Lower leg skin (tissue), 3 donors: ENCODE results near the gene CD99L2.

Experiments
- CTCF ChIP-seq, 3 donors: fragments of 450-650 bp; IDR thresholded peaks; one replicate each; pipeline ENCODE4 v1.5.1; 2016; ENCODE audit warnings: antibody characterized with exemption in 3 of 3, mild to moderate bottlenecking in 3 of 3, moderate library complexity in 2 of 3
- POLR2A ChIP-seq, 2 donors: fragments of 450-650 bp; IDR thresholded peaks; one replicate each; pipeline ENCODE4 v1.6.1; 2016 to 2017; ENCODE audit warnings: antibody characterized with exemption in 2 of 2, mild to moderate bottlenecking in 1 of 2, moderate library complexity in 1 of 2

- no peak for TF ChIP-seq CTCF (IDR thresholded peaks at IDR 0.05)
- no peak for TF ChIP-seq POLR2A (IDR thresholded peaks at IDR 0.05)
Measured at GRCh38 chrX:150848914-150849365, 49.5 kb downstream of the CD99L2 start.
